Right hindlimb (tissue), 1 donor: ENCODE data around the gene ZNF503.
"Not testable (repeated sequence)": the region's sequence is repeated elsewhere in the genome, so short reads cannot be mapped to it uniquely, and the experiment has no call there.

Experiments
- DNase-seq: peaks from one replicate; pipeline ENCODE4 v3.0.0-alpha.2; 2018

ZNF503 gene

GRCh38 chr10:75395066-75395931 is 6.3 kb downstream of the ZNF503 start:
- peak; percentile 76 for DNase-seq

GRCh38 chr10:75394221-75394620 is 7.3 kb downstream of the ZNF503 start:
- no peak for DNase-seq

GRCh38 chr10:75392744-75393143 is 8.8 kb downstream of the ZNF503 start:
- DNase-seq, result no peak

- DNase-seq, result no peak
Observed at GRCh38 chr10:75392271-75392670, 9.3 kb downstream of the ZNF503 start.

GRCh38 chr10:75390178-75390577 is 11.4 kb downstream of the ZNF503 start:
- DNase-seq, result no peak

GRCh38 chr10:75388082-75388481 is 13.5 kb downstream of the ZNF503 start:
- DNase-seq, result no peak

GRCh38 chr10:75386128-75386527 is 15.4 kb downstream of the ZNF503 start:
- DNase-seq, result no peak

- no peak for DNase-seq
Observed at GRCh38 chr10:75379817-75380216, 21.7 kb downstream of the ZNF503 start.

GRCh38 chr10:75379212-75379724 is 22.3 kb downstream of the ZNF503 start:
- DNase-seq, result no peak

GRCh38 chr10:75378379-75378778 is 23.2 kb downstream of the ZNF503 start:
- DNase-seq, result no peak

GRCh38 chr10:75377869-75378268 is 23.7 kb downstream of the ZNF503 start:
- no peak for DNase-seq

- no peak for DNase-seq
Observed at GRCh38 chr10:75375838-75376237, 25.7 kb downstream of the ZNF503 start.

GRCh38 chr10:75371010-75371409 is 30.6 kb downstream of the ZNF503 start:
- no peak for DNase-seq

GRCh38 chr10:75369838-75370237 is 31.7 kb downstream of the ZNF503 start:
- not testable (repeated sequence) for DNase-seq

GRCh38 chr10:75367901-75368300 is 33.7 kb downstream of the ZNF503 start:
- DNase-seq, result no peak

- DNase-seq, result no peak
Observed at GRCh38 chr10:75367021-75367487, 34.5 kb downstream of the ZNF503 start.

- no peak for DNase-seq
Observed at GRCh38 chr10:75363431-75363830, 38.1 kb downstream of the ZNF503 start.

GRCh38 chr10:75359876-75360275 is 41.7 kb downstream of the ZNF503 start:
- not testable (repeated sequence) for DNase-seq

GRCh38 chr10:75358835-75359421 is 42.6 kb downstream of the ZNF503 start:
- no peak for DNase-seq

- DNase-seq, result no peak
Observed at GRCh38 chr10:75358132-75358531, 43.4 kb downstream of the ZNF503 start.

GRCh38 chr10:75357500-75357899 is 44.1 kb downstream of the ZNF503 start:
- no peak for DNase-seq

GRCh38 chr10:75356484-75356883 is 45.1 kb downstream of the ZNF503 start:
- DNase-seq, result no peak

GRCh38 chr10:75355706-75356105 is 45.9 kb downstream of the ZNF503 start:
- DNase-seq, result no peak

GRCh38 chr10:75353183-75353582 is 48.4 kb downstream of the ZNF503 start:
- DNase-seq, result no peak
